ENCODE measurements around the gene LRRD1. TPM values are rescaled to one million over a fixed set of nuclear protein-coding genes. Genes with fewer than 3 reads are reported as not detected.

The LRRD1 gene
- total and polyA plus RNA-seq, 9 of the 15 experiments (the other 6 are each of a cell fraction or from before 2014, with no cell fraction given), result 0.07 to 0.15 TPM; not detected in 7

DNA sequence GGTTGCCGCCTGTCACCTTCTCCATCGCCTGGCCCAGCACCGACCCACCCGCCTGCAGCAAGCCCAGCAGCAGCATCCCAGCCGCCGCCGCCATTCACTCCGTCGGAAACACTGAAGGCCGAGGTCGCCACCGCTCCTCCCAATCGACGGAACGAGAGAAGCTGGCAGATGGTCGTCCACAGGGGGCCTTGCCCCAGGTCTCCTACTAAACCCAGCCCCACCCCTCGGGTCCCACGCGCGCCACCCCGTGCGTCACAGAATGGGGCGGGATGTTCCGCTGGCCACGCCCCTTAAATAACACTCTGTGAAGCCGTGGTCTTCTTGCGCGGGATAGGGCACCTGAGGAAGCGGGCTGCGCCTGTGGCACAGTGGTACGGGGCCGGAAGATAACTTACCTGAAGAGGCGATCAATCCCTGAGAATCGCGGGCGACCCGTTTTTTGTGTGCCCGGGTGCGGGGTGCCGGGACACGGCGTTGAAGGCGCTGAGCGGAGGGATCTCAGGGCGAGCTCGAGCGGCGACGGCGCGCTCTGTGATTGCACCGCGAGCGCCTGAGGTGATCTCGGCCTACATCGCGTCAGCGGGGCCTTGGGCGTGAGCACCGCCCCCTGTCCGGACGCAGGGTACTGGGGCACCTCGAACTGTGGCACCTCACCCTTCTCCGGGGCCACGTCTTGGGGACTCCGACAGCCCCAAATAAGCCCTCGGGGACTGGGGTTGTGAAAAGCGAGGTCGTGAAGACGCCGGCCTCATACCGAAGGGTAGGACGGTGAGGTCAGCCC, 44.5 kb downstream of the LRRD1 start, which contains the start of gene CYP51A1 (continued):
- TF ChIP-seq ZNF174 (CRISPR knock-in tag; IDR thresholded peaks at IDR 0.05), result no peak
- TF ChIP-seq, protein P1, sequence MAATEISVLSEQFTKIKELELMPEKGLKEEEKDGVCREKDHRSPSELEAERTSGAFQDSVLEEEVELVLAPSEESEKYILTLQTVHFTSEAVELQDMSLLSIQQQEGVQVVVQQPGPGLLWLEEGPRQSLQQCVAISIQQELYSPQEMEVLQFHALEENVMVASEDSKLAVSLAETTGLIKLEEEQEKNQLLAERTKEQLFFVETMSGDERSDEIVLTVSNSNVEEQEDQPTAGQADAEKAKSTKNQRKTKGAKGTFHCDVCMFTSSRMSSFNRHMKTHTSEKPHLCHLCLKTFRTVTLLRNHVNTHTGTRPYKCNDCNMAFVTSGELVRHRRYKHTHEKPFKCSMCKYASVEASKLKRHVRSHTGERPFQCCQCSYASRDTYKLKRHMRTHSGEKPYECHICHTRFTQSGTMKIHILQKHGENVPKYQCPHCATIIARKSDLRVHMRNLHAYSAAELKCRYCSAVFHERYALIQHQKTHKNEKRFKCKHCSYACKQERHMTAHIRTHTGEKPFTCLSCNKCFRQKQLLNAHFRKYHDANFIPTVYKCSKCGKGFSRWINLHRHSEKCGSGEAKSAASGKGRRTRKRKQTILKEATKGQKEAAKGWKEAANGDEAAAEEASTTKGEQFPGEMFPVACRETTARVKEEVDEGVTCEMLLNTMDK (IDR thresholded peaks at IDR 0.05; ENCODE audit: borderline replicate concordance, insufficient read depth, low read depth, low read length, poor library complexity, severe bottlenecking), result peak; percentile 13
- peak; percentile 83 for TF ChIP-seq TARDBP (IDR thresholded peaks at IDR 0.05)
- TF ChIP-seq, protein P2, sequence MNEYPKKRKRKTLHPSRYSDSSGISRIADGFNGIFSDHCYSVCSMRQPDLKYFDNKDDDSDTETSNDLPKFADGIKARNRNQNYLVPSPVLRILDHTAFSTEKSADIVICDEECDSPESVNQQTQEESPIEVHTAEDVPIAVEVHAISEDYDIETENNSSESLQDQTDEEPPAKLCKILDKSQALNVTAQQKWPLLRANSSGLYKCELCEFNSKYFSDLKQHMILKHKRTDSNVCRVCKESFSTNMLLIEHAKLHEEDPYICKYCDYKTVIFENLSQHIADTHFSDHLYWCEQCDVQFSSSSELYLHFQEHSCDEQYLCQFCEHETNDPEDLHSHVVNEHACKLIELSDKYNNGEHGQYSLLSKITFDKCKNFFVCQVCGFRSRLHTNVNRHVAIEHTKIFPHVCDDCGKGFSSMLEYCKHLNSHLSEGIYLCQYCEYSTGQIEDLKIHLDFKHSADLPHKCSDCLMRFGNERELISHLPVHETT (CRISPR knock-in tag; conservative IDR thresholded peaks at IDR 0.05 in 1 of 2, IDR thresholded peaks at IDR 0.05 in 1 of 2), result peak in 1 of 2 experiments; percentile 72; a peak in 1 of 4 replicates
- TF ChIP-seq ZNF780A (CRISPR knock-in tag; IDR thresholded peaks at IDR 0.05), result no peak
- TF ChIP-seq SMAD3 (CRISPR knock-in tag; conservative IDR thresholded peaks at IDR 0.05), result no peak
- TF ChIP-seq SMAD4 (CRISPR knock-in tag; conservative IDR thresholded peaks at IDR 0.05), result peak; percentile 91
- TF ChIP-seq, protein P3, sequence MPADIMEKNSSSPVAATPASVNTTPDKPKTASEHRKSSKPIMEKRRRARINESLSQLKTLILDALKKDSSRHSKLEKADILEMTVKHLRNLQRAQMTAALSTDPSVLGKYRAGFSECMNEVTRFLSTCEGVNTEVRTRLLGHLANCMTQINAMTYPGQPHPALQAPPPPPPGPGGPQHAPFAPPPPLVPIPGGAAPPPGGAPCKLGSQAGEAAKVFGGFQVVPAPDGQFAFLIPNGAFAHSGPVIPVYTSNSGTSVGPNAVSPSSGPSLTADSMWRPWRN (IDR thresholded peaks at IDR 0.05; ENCODE audit: low read depth), result peak; percentile 88
- TF ChIP-seq, protein P4, sequence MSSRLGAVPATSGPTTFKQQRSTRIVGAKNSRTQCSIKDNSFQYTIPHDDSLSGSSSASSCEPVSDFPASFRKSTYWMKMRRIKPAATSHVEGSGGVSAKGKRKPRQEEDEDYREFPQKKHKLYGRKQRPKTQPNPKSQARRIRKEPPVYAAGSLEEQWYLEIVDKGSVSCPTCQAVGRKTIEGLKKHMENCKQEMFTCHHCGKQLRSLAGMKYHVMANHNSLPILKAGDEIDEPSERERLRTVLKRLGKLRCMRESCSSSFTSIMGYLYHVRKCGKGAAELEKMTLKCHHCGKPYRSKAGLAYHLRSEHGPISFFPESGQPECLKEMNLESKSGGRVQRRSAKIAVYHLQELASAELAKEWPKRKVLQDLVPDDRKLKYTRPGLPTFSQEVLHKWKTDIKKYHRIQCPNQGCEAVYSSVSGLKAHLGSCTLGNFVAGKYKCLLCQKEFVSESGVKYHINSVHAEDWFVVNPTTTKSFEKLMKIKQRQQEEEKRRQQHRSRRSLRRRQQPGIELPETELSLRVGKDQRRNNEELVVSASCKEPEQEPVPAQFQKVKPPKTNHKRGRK (tag; IDR thresholded peaks at IDR 0.05), result no peak
- no peak for TF ChIP-seq ZNF197 (CRISPR knock-in tag; IDR thresholded peaks at IDR 0.05; ENCODE audit: low read depth)
- TF ChIP-seq XRCC3 (IDR thresholded peaks at IDR 0.05), result no peak
- TF ChIP-seq, protein P5, sequence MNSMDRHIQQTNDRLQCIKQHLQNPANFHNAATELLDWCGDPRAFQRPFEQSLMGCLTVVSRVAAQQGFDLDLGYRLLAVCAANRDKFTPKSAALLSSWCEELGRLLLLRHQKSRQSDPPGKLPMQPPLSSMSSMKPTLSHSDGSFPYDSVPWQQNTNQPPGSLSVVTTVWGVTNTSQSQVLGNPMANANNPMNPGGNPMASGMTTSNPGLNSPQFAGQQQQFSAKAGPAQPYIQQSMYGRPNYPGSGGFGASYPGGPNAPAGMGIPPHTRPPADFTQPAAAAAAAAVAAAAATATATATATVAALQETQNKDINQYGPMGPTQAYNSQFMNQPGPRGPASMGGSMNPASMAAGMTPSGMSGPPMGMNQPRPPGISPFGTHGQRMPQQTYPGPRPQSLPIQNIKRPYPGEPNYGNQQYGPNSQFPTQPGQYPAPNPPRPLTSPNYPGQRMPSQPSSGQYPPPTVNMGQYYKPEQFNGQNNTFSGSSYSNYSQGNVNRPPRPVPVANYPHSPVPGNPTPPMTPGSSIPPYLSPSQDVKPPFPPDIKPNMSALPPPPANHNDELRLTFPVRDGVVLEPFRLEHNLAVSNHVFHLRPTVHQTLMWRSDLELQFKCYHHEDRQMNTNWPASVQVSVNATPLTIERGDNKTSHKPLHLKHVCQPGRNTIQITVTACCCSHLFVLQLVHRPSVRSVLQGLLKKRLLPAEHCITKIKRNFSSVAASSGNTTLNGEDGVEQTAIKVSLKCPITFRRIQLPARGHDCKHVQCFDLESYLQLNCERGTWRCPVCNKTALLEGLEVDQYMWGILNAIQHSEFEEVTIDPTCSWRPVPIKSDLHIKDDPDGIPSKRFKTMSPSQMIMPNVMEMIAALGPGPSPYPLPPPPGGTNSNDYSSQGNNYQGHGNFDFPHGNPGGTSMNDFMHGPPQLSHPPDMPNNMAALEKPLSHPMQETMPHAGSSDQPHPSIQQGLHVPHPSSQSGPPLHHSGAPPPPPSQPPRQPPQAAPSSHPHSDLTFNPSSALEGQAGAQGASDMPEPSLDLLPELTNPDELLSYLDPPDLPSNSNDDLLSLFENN (IDR thresholded peaks at IDR 0.05; ENCODE audit: low read depth in 2 of 2, low read length in 2 of 2), result peak in 1 of 2 experiments; percentile 59; a peak in 1 of 4 replicates
- TF ChIP-seq CSDE1 (IDR thresholded peaks at IDR 0.05), result peak in 1 of 2 experiments; percentile 81; a peak in 2 of 4 replicates
- peak; percentile 66 for TF ChIP-seq SREBF2 (CRISPR knock-in tag; IDR thresholded peaks at IDR 0.05)
- peak; percentile 11; the same call in 1 of the 2 replicates for TF ChIP-seq ZNF668 (CRISPR knock-in tag; IDR thresholded peaks at IDR 0.05)
- TF ChIP-seq TBL1XR1 (IDR thresholded peaks at IDR 0.05; ENCODE audit: low read length in 2 of 2), result peak; percentile 38 to 51; a peak in 2 of 4 replicates
- TF ChIP-seq KDM2B (CRISPR knock-in tag; IDR thresholded peaks at IDR 0.05), result peak; percentile 90; the same call in 1 of the 2 replicates
- TF ChIP-seq TAF7 (tag; IDR thresholded peaks at IDR 0.05), result peak; percentile 78

All from K562 (cell line).